Bronchial epithelial cell (primary cell): Measurements from ENCODE around the gene AGAP3. TPM values are rescaled to one million over a fixed set of nuclear protein-coding genes. Genes with fewer than 3 reads are reported as not detected.

Experiments
- DNase-seq: peaks from one replicate; pipeline ENCODE4 v3.0.0-alpha.2; 2010; ENCODE audit warnings: low read depth
- FAIRE-seq: peaks from 2 replicates; lab custom pipeline; 2011; peaks lifted over from hg19 to GRCh38; lab: Jason Lieb, UNC
- H3K27me3 ChIP-seq: 2 replicates; pipeline ENCODE4 v1.5.1; 2011; ENCODE audit warnings: low read length; ENCODE audit not compliant: control insufficient read depth, insufficient read depth
- H3K36me3 ChIP-seq: 2 replicates; pipeline ENCODE4 v1.5.1; 2011; ENCODE audit warnings: low read length; ENCODE audit not compliant: control insufficient read depth, insufficient read depth
- H3K4me3 ChIP-seq: 2 replicates; pipeline ENCODE4 v1.5.1; 2011; ENCODE audit warnings: mild to moderate bottlenecking, low read depth, low read length, control low read depth
- total RNA-seq: library from RNA; depleted of rRNA; stranded (reverse); fragments of >200 nt; gene quantifications from 2 replicates; pipeline ENCODE4 v1.2.1, GENCODE V29; 2014
- TF ChIP-seq, protein P1 (sequence below): IDR thresholded peaks from 2 replicates; pipeline ENCODE4 v1.5.1; 2011; ENCODE audit warnings: mild to moderate bottlenecking, moderate library complexity, low read length, control low read depth, inconsistent platforms; ENCODE audit not compliant: insufficient read depth, severe bottlenecking

AGAP3 gene
- total RNA-seq, 1 donor from 2014 or later, result 52.7 TPM

GRCh38 chr7:151113344-151114150, 27.3 kb downstream of the AGAP3 start:
- Histone ChIP-seq H3K4me3 (peak overlapping the region; percentile 57), H3K36me3 (peaks cover 16% of the 10 kb centered on the region)
- no peak for FAIRE-seq

DNA sequence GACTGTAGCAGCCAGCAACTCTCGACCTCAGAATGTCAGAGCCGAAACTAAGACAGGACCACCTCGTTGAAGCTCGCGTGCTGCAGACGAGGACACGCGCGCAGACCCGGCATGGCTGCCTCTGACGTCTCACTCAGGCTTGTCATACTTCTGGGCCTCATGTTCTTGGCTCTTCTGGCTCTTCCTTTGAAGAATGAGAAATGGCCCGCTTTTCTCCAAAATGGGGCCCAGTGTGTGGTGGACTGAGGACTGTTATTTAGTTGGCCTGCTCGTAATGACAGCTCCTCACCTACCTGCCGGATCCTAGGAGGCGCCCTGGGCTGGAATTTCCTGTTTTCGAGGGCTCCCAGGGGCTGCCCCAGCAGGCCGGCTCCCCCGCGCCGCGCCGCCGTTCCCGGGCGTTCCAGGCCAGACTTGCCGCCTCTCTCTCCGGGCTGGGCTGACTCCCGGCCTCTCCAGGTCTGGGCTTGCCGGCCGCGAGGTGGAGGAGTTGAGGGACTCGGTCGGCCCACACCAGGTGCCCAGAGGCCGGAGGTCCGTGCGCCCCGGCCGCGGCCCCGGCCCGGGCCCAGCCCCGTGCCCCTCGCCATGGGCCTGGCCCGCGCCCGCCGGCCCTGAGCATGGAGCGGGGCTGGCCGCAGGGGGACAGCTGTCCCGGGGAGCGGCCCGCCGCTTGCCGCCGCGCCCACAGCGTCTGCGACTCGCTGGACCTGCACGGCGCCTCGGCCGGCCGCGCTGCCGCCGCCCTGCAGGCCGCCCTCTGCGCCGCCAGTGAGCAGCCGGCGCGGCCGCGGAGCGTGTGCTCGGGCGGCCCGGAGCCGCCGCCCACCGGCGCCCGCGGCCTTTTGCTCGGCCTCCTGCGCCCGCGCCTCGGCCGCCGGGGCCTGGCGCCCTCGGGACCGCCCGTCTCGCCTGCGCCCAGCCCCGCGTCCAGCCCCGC, 28.1 kb downstream of the AGAP3 start:
- FAIRE-seq (no peak), DNase-seq (peak; percentile 67)
- Histone ChIP-seq H3K27me3 (no peaks in the 10 kb centered on the region), H3K4me3 (peak overlapping the region; percentile 57), H3K36me3 (peaks cover 22% of the 10 kb centered on the region)
- TF ChIP-seq, protein P1, sequence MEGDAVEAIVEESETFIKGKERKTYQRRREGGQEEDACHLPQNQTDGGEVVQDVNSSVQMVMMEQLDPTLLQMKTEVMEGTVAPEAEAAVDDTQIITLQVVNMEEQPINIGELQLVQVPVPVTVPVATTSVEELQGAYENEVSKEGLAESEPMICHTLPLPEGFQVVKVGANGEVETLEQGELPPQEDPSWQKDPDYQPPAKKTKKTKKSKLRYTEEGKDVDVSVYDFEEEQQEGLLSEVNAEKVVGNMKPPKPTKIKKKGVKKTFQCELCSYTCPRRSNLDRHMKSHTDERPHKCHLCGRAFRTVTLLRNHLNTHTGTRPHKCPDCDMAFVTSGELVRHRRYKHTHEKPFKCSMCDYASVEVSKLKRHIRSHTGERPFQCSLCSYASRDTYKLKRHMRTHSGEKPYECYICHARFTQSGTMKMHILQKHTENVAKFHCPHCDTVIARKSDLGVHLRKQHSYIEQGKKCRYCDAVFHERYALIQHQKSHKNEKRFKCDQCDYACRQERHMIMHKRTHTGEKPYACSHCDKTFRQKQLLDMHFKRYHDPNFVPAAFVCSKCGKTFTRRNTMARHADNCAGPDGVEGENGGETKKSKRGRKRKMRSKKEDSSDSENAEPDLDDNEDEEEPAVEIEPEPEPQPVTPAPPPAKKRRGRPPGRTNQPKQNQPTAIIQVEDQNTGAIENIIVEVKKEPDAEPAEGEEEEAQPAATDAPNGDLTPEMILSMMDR, result no peak

More at GRCh38 chr7:151113344-151114150, 27.3 kb downstream of the AGAP3 start:
- no peaks in the 10 kb centered on the region for H3K27me3 ChIP-seq
- TF ChIP-seq, protein P1, result no peak
- DNase-seq, result peak; percentile 85

- FAIRE-seq, result no peak
- Histone ChIP-seq H3K36me3 (peaks cover 29% of the 10 kb centered on the region), H3K4me3 (peak overlapping the region; percentile 57), H3K27me3 (no peaks in the 10 kb centered on the region)
- no peak for DNase-seq
- TF ChIP-seq, protein P1, result no peak
These were observed 29.0 kb downstream of the AGAP3 start for GRCh38 chr7:151115121-151115835.

- Histone ChIP-seq H3K4me3 (peak overlapping the region; percentile 57), H3K27me3 (no peaks in the 10 kb centered on the region), H3K36me3 (peaks cover 34% of the 10 kb centered on the region)
- TF ChIP-seq, protein P1, result no peak
- FAIRE-seq (peak; percentile 62), DNase-seq (peak; percentile 94)
These were observed 29.7 kb downstream of the AGAP3 start for GRCh38 chr7:151115836-151116418.
